Mesendoderm (in vitro differentiated cells): ENCODE measurements around the gene MACROD2.
"Not testable (repeated sequence)": the region's sequence is repeated elsewhere in the genome, so short reads cannot be mapped to it uniquely, and the experiment has no call there.

Experiments used
- DNase-seq: peaks from one replicate; pipeline ENCODE4 v3.0.0; 2013
- H2AK5ac ChIP-seq: 2 replicates; pipeline ENCODE4 v1.6.1; 2013; ENCODE audit warnings: low read length, inconsistent platforms
- H2BK120ac ChIP-seq: 2 replicates; pipeline ENCODE4 v1.6.1; 2013; ENCODE audit warnings: low read depth, mild to moderate bottlenecking, low read length, moderate library complexity, mixed read lengths
- H2BK15ac ChIP-seq: replicated peaks from 2 replicates; pipeline ENCODE4 v1.6.1; 2013; ENCODE audit warnings: low read depth, mild to moderate bottlenecking, moderate library complexity
- H2BK5ac ChIP-seq: 2 replicates; pipeline ENCODE4 v1.6.1; 2013; ENCODE audit warnings: low read length, inconsistent platforms
- H3K18ac ChIP-seq: 2 replicates; pipeline ENCODE4 v1.6.1; 2013; ENCODE audit warnings: mild to moderate bottlenecking, low read length, mixed read lengths
- H3K23ac ChIP-seq: one replicate; pipeline ENCODE4 v1.6.1; 2013; ENCODE audit warnings: low read length
- H3K27ac ChIP-seq: 2 replicates; pipeline ENCODE4 v1.5.1; 2013; ENCODE audit warnings: low read depth, mild to moderate bottlenecking, inconsistent platforms, low read length, moderate library complexity
- H3K27me3 ChIP-seq: 2 replicates; pipeline ENCODE4 v1.6.1; 2013; ENCODE audit warnings: low read length, control low read depth, mild to moderate bottlenecking, inconsistent platforms; ENCODE audit not compliant: insufficient read depth, poor library complexity
- H3K36me3 ChIP-seq: 2 replicates; pipeline ENCODE4 v1.6.1; 2013; ENCODE audit warnings: low read length, inconsistent platforms; ENCODE audit not compliant: control insufficient read depth, insufficient read depth
- H3K4ac ChIP-seq: one replicate; pipeline ENCODE4 v1.6.1; 2013; ENCODE audit warnings: low read depth, mild to moderate bottlenecking, low read length, moderate library complexity
- H3K4me1 ChIP-seq: 2 replicates; pipeline ENCODE4 v1.6.1; 2013; ENCODE audit warnings: low read depth, low read length, inconsistent platforms; ENCODE audit not compliant: control insufficient read depth
- H3K4me2 ChIP-seq: 2 replicates; pipeline ENCODE4 v1.6.1; 2013; ENCODE audit warnings: low read length
- H3K4me3 ChIP-seq: 2 replicates; pipeline ENCODE4 v1.5.1; 2013; ENCODE audit warnings: mild to moderate bottlenecking, low read length
- H3K56ac ChIP-seq: one replicate; pipeline ENCODE4 v1.6.1; 2013; ENCODE audit warnings: low read length
- H3K79me1 ChIP-seq: 2 replicates; pipeline ENCODE4 v1.6.1; 2013; ENCODE audit warnings: low read length, inconsistent platforms
- H3K79me2 ChIP-seq: 2 replicates; pipeline ENCODE4 v1.6.1; 2013; ENCODE audit warnings: mild to moderate bottlenecking, low read length; ENCODE audit not compliant: control insufficient read depth, insufficient read depth
- H3K9ac ChIP-seq: 2 replicates; pipeline ENCODE4 v1.6.1; 2013; ENCODE audit warnings: low read length, inconsistent platforms
- H4K5ac ChIP-seq: one replicate; pipeline ENCODE4 v1.6.1; 2013; ENCODE audit warnings: low read length
- H4K8ac ChIP-seq: one replicate; pipeline ENCODE4 v1.6.1; 2013; ENCODE audit warnings: low read depth, mild to moderate bottlenecking, control low read depth, low read length, moderate library complexity
- WGBS: extraction: QIAGEN DNeasy Blood & Tissue Kit; methylation state at CpG from one replicate; pipeline ENCODE4 v1.1.7; 2013; ENCODE audit warnings: low lambda C conversion rate, missing lambda C conversion rate; ENCODE audit not compliant: insufficient coverage; ENCODE audit errors: extremely low coverage; 5-methylcytosine and 5-hydroxymethylcytosine counted together

The MACROD2 gene

DNA sequence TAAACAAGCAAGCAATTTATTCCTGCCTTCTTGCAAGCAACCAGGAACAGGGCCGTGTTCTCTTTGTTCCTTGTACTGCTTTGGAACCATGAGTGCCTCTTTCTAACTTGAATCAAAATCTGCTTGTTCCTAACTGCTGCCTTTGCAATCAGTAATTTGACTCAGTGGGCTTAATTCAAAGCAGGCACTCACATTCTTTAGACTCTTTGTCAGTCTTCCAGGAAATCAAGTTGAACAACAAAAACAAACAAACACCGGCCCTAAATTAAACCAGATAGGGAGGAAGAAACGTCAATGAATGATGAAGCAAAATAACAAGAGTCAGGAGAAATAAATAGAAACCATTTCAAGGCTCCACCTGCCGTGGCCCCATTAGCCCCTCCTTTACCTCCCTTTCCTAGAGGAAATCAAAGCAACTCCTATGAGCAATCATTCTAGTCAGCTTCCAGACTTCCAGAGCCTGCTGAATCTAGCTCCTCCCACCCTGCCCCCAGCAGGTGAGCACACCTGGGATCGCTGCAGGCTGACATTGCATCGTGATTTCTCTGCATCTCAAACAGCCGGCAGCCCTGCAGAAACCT, 924.3 kb downstream of the MACROD2 start:
- H3K23ac ChIP-seq, result no peak overlapping the region
- no peak overlapping the region for H3K27ac ChIP-seq
- no peaks in the 10 kb centered on the region for H3K79me2 ChIP-seq
- peak; percentile 69 for DNase-seq
- H4K5ac ChIP-seq, result no peak overlapping the region
- H3K4me1 ChIP-seq, result peaks cover 2% of the 10 kb centered on the region
- H4K8ac ChIP-seq, result no peak overlapping the region
- H3K4me3 ChIP-seq, result no peak overlapping the region
- H3K56ac ChIP-seq, result no peak overlapping the region
- no peaks in the 10 kb centered on the region for H3K27me3 ChIP-seq
- H2BK120ac ChIP-seq, result no peak overlapping the region
- H3K18ac ChIP-seq, result peak overlapping the region; percentile 31
- no peak overlapping the region for H3K4me2 ChIP-seq
- H3K36me3 ChIP-seq, result no peaks in the 10 kb centered on the region
- H3K4ac ChIP-seq, result no peak overlapping the region
- H2AK5ac ChIP-seq, result no peak overlapping the region
- H3K79me1 ChIP-seq, result no peaks in the 10 kb centered on the region
- no CpG with 5 or more reads among the region's 7 CpGs for WGBS
- H2BK15ac ChIP-seq, result no peak overlapping the region
- no peak overlapping the region for H2BK5ac ChIP-seq
- no peak overlapping the region for H3K9ac ChIP-seq

DNA sequence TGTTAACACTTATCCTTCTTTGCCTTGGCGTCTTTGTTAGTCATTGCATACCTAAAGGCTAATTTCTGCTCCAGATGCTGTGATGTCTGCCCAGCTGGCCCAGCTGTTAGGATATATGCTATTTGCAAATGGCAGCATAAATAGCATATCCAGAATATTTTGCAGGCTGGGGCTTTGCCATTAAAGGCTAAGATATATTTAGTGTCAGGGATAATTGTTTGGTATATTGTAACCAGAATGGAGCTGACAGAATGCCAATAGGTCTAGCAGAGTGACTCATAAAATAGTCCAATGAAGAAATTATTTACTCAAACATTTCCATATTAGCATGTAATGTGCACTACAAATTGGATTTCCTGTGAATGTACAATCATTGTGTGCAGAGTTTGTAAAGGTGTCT, 926.2 kb downstream of the MACROD2 start:
- Histone ChIP-seq H3K9ac (no peak overlapping the region), H3K56ac (no peak overlapping the region), H4K8ac (no peak overlapping the region), H3K36me3 (no peaks in the 10 kb centered on the region), H3K4me2 (no peak overlapping the region), H3K27me3 (no peaks in the 10 kb centered on the region), H2BK15ac (no peak overlapping the region), H3K18ac (no peak overlapping the region), H2BK120ac (no peak overlapping the region), H3K79me2 (no peaks in the 10 kb centered on the region), H4K5ac (no peak overlapping the region), H3K4me3 (no peak overlapping the region), H3K4me1 (peaks cover 2% of the 10 kb centered on the region), H3K27ac (no peak overlapping the region), H2BK5ac (no peak overlapping the region), H3K79me1 (no peaks in the 10 kb centered on the region), H3K23ac (no peak overlapping the region), H3K4ac (no peak overlapping the region), H2AK5ac (no peak overlapping the region)
- WGBS, result no CpG with 5 or more reads among the region's 1 CpG
- DNase-seq, result no peak

DNA sequence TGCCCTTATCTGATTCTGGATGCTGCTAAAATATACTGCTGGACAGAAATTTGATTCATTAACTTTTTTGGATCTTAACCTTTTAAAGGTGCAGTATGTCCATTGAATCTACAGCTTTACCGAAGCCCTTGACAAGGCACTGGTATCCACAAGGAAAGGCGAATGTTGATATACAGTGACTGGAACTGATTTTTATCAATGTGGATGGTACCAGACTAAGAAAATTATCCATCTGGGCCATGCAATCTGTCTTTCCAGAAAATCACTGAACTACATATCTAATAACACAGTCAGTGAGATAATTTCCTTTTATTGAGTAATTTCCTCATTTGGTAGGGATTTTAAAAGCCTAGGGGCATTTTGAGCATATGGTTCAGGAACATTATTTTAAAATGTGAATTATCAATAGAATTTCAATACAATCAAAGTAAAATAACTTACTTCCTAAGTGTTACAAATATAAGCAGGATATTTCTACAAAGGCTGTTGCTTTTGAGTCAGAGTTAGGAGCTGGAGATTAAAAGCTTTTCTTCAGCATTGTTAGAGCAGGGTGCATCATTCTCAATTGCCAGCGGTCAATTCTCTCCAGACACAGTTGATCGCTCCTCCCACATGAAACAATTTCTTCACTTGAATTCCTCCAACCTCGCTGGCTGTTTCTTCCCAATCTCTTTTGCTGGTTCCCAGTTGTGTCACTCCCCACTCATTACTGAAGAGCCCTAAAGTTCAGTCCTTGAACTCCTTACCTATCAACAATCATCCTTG, 927.4 kb downstream of the MACROD2 start:
- H3K79me2 ChIP-seq, result no peaks in the 10 kb centered on the region
- no peak overlapping the region for H3K18ac ChIP-seq
- no peak for DNase-seq
- H2BK120ac ChIP-seq, result no peak overlapping the region
- H3K27ac ChIP-seq, result no peak overlapping the region
- H3K4me2 ChIP-seq, result no peak overlapping the region
- no peaks in the 10 kb centered on the region for H3K27me3 ChIP-seq
- H3K4ac ChIP-seq, result no peak overlapping the region
- no peak overlapping the region for H4K5ac ChIP-seq
- no peak overlapping the region for H2AK5ac ChIP-seq
- no peak overlapping the region for H3K9ac ChIP-seq
- no peak overlapping the region for H2BK5ac ChIP-seq
- no peak overlapping the region for H2BK15ac ChIP-seq
- H3K36me3 ChIP-seq, result no peaks in the 10 kb centered on the region
- H4K8ac ChIP-seq, result no peak overlapping the region
- no CpG with 5 or more reads among the region's 5 CpGs for WGBS
- H3K56ac ChIP-seq, result no peak overlapping the region
- H3K4me1 ChIP-seq, result peaks cover 2% of the 10 kb centered on the region
- no peak overlapping the region for H3K23ac ChIP-seq
- no peak overlapping the region for H3K4me3 ChIP-seq
- H3K79me1 ChIP-seq, result no peaks in the 10 kb centered on the region

DNA sequence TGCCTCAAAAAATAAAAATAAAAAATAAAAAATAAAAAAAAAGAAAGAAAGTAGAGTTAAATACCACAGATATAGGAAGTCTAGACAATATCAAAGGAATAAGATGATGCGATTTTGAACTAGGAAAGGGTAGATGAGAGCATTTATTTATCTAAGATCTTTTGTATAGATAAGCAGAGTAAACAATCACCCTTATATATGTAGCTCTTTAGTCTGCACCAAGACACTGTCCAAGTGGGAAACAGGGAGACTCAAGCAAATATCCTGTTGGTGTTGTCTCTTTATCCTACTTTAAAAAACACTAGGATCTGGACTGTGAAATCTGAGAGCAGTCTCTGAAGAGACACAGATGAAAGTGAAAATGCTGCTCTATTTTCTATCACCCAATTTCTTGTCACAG, 929.1 kb downstream of the MACROD2 start:
- H3K23ac ChIP-seq, result no peak overlapping the region
- H3K4ac ChIP-seq, result no peak overlapping the region
- no peaks in the 10 kb centered on the region for H3K79me1 ChIP-seq
- no peak overlapping the region for H3K9ac ChIP-seq
- no peaks in the 10 kb centered on the region for H3K36me3 ChIP-seq
- H2BK120ac ChIP-seq, result no peak overlapping the region
- H3K27me3 ChIP-seq, result no peaks in the 10 kb centered on the region
- no peak overlapping the region for H4K5ac ChIP-seq
- H3K4me1 ChIP-seq, result peaks cover under 1% of the 10 kb centered on the region
- no peak overlapping the region for H4K8ac ChIP-seq
- no CpG with 5 or more reads among the region's 1 CpG for WGBS
- H3K4me3 ChIP-seq, result no peak overlapping the region
- H2BK5ac ChIP-seq, result no peak overlapping the region
- no peak overlapping the region for H2BK15ac ChIP-seq
- H3K4me2 ChIP-seq, result no peak overlapping the region
- no peak overlapping the region for H3K18ac ChIP-seq
- H3K79me2 ChIP-seq, result no peaks in the 10 kb centered on the region
- no peak for DNase-seq
- no peak overlapping the region for H3K27ac ChIP-seq
- no peak overlapping the region for H3K56ac ChIP-seq
- no peak overlapping the region for H2AK5ac ChIP-seq

DNA sequence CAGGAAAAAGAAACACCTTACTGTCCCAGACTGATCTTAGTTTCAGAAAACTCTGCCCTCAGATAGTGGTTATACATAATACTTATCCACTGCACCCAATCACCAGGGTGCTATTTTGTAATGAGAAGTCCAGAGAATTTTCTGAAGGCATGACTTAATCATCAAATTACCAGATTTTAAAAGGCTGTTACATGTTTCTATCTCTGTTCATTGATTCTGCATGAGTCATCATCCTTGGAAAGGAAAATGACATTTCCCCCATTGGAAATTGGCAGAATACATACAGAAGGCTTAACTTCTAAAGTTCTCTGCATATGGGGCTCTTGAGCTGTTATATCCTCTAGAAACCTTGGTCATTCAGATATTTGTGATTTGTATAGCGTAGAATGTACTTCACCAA, 930.0 kb downstream of the MACROD2 start:
- no peaks in the 10 kb centered on the region for H3K27me3 ChIP-seq
- no peak overlapping the region for H3K18ac ChIP-seq
- no peak overlapping the region for H3K27ac ChIP-seq
- H2AK5ac ChIP-seq, result no peak overlapping the region
- no peak overlapping the region for H2BK15ac ChIP-seq
- no peaks in the 10 kb centered on the region for H3K36me3 ChIP-seq
- no peak overlapping the region for H2BK5ac ChIP-seq
- no peaks in the 10 kb centered on the region for H3K79me1 ChIP-seq
- no peak for DNase-seq
- no peak overlapping the region for H4K5ac ChIP-seq
- no peak overlapping the region for H3K23ac ChIP-seq
- no peaks in the 10 kb centered on the region for H3K4me1 ChIP-seq
- no peak overlapping the region for H3K56ac ChIP-seq
- no peak overlapping the region for H3K9ac ChIP-seq
- H4K8ac ChIP-seq, result no peak overlapping the region
- H2BK120ac ChIP-seq, result no peak overlapping the region
- H3K4me3 ChIP-seq, result no peak overlapping the region
- no peak overlapping the region for H3K4me2 ChIP-seq
- no peak overlapping the region for H3K4ac ChIP-seq
- WGBS, result no CpG with 5 or more reads among the region's 1 CpG
- H3K79me2 ChIP-seq, result no peaks in the 10 kb centered on the region

DNA sequence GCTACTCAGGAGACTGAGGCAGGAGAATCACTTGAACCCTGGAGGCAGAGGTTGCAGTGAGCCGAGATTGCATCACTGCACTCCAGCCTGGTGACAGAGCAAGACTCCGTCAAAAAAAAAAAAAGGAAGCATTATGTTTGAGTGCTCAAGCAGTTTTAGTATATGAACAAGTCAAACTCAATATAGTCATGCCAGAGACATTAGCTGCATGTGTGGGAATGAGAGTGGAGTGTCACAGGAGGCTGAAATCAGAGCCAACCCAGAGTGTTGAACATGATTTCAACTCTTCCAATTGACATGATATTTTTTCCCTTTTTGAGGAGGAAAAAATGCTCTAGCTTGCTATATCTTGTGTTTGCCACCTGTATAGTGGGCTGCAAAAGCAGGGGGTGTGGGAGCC, 931.1 kb downstream of the MACROD2 start:
- H2BK120ac ChIP-seq, H3K27me3 ChIP-seq, H2BK15ac ChIP-seq, H4K8ac ChIP-seq, H3K18ac ChIP-seq, H3K23ac ChIP-seq, H2BK5ac ChIP-seq, H3K4me2 ChIP-seq, H3K4me1 ChIP-seq, DNase-seq, H3K36me3 ChIP-seq, H3K79me1 ChIP-seq, H3K27ac ChIP-seq, H3K4me3 ChIP-seq, H2AK5ac ChIP-seq, H3K56ac ChIP-seq, H3K4ac ChIP-seq, H3K79me2 ChIP-seq, H4K5ac ChIP-seq, H3K9ac ChIP-seq: not testable (repeated sequence)
- no CpG with 5 or more reads among the region's 2 CpGs for WGBS
